Neural cell (in vitro differentiated cells): ENCODE measurements around the gene CUEDC1. TPM values are rescaled to one million over a fixed set of nuclear protein-coding genes. Genes with fewer than 3 reads are reported as not detected.
"Not testable (repeated sequence)": the region's sequence is repeated elsewhere in the genome, so short reads cannot be mapped to it uniquely, and the experiment has no call there.

ENCODE experiments used
- H2AFZ ChIP-seq: fragments of 200-600, 300-800 bp; sonication (generic), shearing (Covaris generic); 2 replicates; pipeline ENCODE4 v1.6.0; 2014; ENCODE audit warnings: low read depth, mild to moderate bottlenecking, antibody characterized with exemption, low read length, moderate library complexity
- H3F3A ChIP-seq: fragments of 200-600 bp; shearing (Covaris generic); 2 replicates; pipeline ENCODE4 v1.6.1; 2016; ENCODE audit warnings: mild to moderate bottlenecking, moderate library complexity, mixed read lengths, antibody characterized with exemption, low read length; ENCODE audit not compliant: insufficient read depth, poor library complexity, severe bottlenecking
- H3K27ac ChIP-seq: fragments of 200-600, 300-800 bp; sonication (generic), shearing (Covaris generic); 2 replicates; pipeline ENCODE4 v1.5.1; 2014; ENCODE audit warnings: mild to moderate bottlenecking, low read length, moderate library complexity
- H3K27me3 ChIP-seq: fragments of 300-800, 200-600 bp; sonication (generic), shearing (Covaris generic); 2 replicates; pipeline ENCODE4 v1.6.0; 2014; ENCODE audit warnings: mild to moderate bottlenecking, low read depth, low read length, moderate library complexity; ENCODE audit not compliant: insufficient read depth
- H3K36me3 ChIP-seq: fragments of 300-800, 200-600 bp; sonication (generic), shearing (Covaris generic); 2 replicates; pipeline ENCODE4 v1.5.1; 2014; ENCODE audit warnings: mild to moderate bottlenecking, antibody characterized with exemption, low read length, moderate library complexity; ENCODE audit not compliant: insufficient read depth
- H3K4me2 ChIP-seq: fragments of 300-800, 200-600 bp; sonication (generic), shearing (Covaris generic); 2 replicates; pipeline ENCODE4 v1.6.0; 2014; ENCODE audit warnings: mild to moderate bottlenecking, low read length
- H3K4me3 ChIP-seq: fragments of 300-800, 200-600 bp; sonication (generic), shearing (Covaris generic); 2 replicates; pipeline ENCODE4 v1.5.1; 2014; ENCODE audit warnings: mild to moderate bottlenecking, low read length, moderate library complexity
- H3K79me2 ChIP-seq: fragments of 200-600 bp; shearing (Covaris generic); replicated peaks from 2 replicates; pipeline ENCODE4 v1.6.0; 2014; ENCODE audit warnings: mild to moderate bottlenecking, low read length, moderate library complexity; ENCODE audit not compliant: insufficient read depth
- H3K9ac ChIP-seq: fragments of 300-800, 200-600 bp; sonication (generic), shearing (Covaris generic); 2 replicates; pipeline ENCODE4 v1.6.1; 2016; ENCODE audit warnings: mild to moderate bottlenecking, low read length, mixed read lengths
- H3K9me2 ChIP-seq: fragments of 200-600 bp; shearing (Covaris generic); 2 replicates; pipeline ENCODE4 v1.6.1; 2016; ENCODE audit warnings: mild to moderate bottlenecking, low read length, mixed read lengths; ENCODE audit not compliant: insufficient read depth
- H3K9me3 ChIP-seq: fragments of 200-600, 300-800 bp; sonication (generic), shearing (Covaris generic); 2 replicates; pipeline ENCODE4 v1.6.1; 2016; ENCODE audit warnings: mild to moderate bottlenecking, mixed run types, low read length, moderate library complexity, mixed read lengths
- H4K20me1 ChIP-seq: fragments of 200-600 bp; shearing (Covaris generic); 2 replicates; pipeline ENCODE4 v1.6.1; 2016; ENCODE audit warnings: mild to moderate bottlenecking, mixed run types; ENCODE audit not compliant: insufficient read depth
- EP300 ChIP-seq: fragments of 450-650 bp; conservative IDR thresholded peaks from 2 replicates; pipeline ENCODE4 v1.6.1; 2014; ENCODE audit warnings: antibody characterized with exemption, mild to moderate bottlenecking, moderate library complexity; ENCODE audit not compliant: poor library complexity, severe bottlenecking
- EZH2 ChIP-seq: fragments of 200-600, 300-800 bp; shearing (Covaris generic), sonication (generic); IDR thresholded peaks from 2 replicates; pipeline ENCODE4 v1.6.1; 2014; ENCODE audit warnings: antibody characterized with exemption, low read length, borderline replicate concordance, mild to moderate bottlenecking; ENCODE audit not compliant: insufficient read depth, poor library complexity, severe bottlenecking
- MXI1 ChIP-seq: fragments of 450-650 bp; conservative IDR thresholded peaks from 2 replicates; pipeline ENCODE4 v1.6.1; 2014; ENCODE audit warnings: antibody characterized with exemption, mild to moderate bottlenecking; ENCODE audit not compliant: poor library complexity, severe bottlenecking
- POLR2AphosphoS5 ChIP-seq: IDR thresholded peaks from 2 replicates; pipeline ENCODE4 v1.6.1; 2012
- RAD21 ChIP-seq: fragments of 450-650 bp; conservative IDR thresholded peaks from 2 replicates; pipeline ENCODE4 v1.6.1; 2014; ENCODE audit warnings: antibody characterized with exemption, mild to moderate bottlenecking, moderate library complexity
- REST ChIP-seq: IDR thresholded peaks from 2 replicates; pipeline ENCODE4 v1.6.1; 2012; ENCODE audit warnings: borderline replicate concordance
- SMC3 ChIP-seq: fragments of 450-650 bp; conservative IDR thresholded peaks from 2 replicates; pipeline ENCODE4 v1.6.1; 2014; ENCODE audit warnings: antibody characterized with exemption, mild to moderate bottlenecking, moderate library complexity; ENCODE audit not compliant: poor library complexity
- TAF1 ChIP-seq: IDR thresholded peaks from 2 replicates; pipeline ENCODE4 v1.6.1; 2012; ENCODE audit warnings: low read depth
- polyA plus RNA-seq: library from polyadenylated mRNA; depleted of rRNA; stranded (reverse); fragments of >200 nt; gene quantifications from 2 replicates; pipeline ENCODE4 v1.2.3, GENCODE V29; 2014
- TF ChIP-seq, protein P1 (sequence below): fragments of 450-650 bp; IDR thresholded peaks from 2 replicates; pipeline ENCODE4 v1.5.1; 2014; ENCODE audit warnings: antibody characterized with exemption, mild to moderate bottlenecking, moderate library complexity; ENCODE audit not compliant: poor library complexity, severe bottlenecking

The CUEDC1 gene
- polyA plus RNA-seq, 1 donor from 2014 or later: 27.0 TPM

- Histone ChIP-seq H3K9ac (no peak overlapping the region), H3K4me3 (no peak overlapping the region), H3K36me3 (no peaks in the 10 kb centered on the region), H3K9me3 (no peaks in the 10 kb centered on the region), H3K27ac (no peak overlapping the region), H2AFZ (no peak overlapping the region), H4K20me1 (no peaks in the 10 kb centered on the region), H3K79me2 (no peaks in the 10 kb centered on the region), H3F3A (no peaks in the 10 kb centered on the region), H3K9me2 (no peaks in the 10 kb centered on the region), H3K4me2 (no peak overlapping the region), H3K27me3 (no peaks in the 10 kb centered on the region)
- no peak for TF ChIP-seq SMC3
- TF ChIP-seq, protein P1, sequence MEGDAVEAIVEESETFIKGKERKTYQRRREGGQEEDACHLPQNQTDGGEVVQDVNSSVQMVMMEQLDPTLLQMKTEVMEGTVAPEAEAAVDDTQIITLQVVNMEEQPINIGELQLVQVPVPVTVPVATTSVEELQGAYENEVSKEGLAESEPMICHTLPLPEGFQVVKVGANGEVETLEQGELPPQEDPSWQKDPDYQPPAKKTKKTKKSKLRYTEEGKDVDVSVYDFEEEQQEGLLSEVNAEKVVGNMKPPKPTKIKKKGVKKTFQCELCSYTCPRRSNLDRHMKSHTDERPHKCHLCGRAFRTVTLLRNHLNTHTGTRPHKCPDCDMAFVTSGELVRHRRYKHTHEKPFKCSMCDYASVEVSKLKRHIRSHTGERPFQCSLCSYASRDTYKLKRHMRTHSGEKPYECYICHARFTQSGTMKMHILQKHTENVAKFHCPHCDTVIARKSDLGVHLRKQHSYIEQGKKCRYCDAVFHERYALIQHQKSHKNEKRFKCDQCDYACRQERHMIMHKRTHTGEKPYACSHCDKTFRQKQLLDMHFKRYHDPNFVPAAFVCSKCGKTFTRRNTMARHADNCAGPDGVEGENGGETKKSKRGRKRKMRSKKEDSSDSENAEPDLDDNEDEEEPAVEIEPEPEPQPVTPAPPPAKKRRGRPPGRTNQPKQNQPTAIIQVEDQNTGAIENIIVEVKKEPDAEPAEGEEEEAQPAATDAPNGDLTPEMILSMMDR: no peak
- TF ChIP-seq TAF1: no peak
- no peak for TF ChIP-seq POLR2AphosphoS5
- TF ChIP-seq EZH2: no peak
- TF ChIP-seq RAD21: no peak
- TF ChIP-seq EP300: no peak
- no peak for TF ChIP-seq MXI1
- TF ChIP-seq REST: no peak
Observed at GRCh38 chr17:57923182-57923872, 31.9 kb downstream of the CUEDC1 start.

GRCh38 chr17:57922745-57923144 is 32.5 kb downstream of the CUEDC1 start:
- not testable (repeated sequence) for H3K36me3 ChIP-seq, H3K9me3 ChIP-seq, H3K79me2 ChIP-seq, H3K9ac ChIP-seq, H3K9me2 ChIP-seq, H3K4me3 ChIP-seq, H2AFZ ChIP-seq, H3K27me3 ChIP-seq, H3F3A ChIP-seq, H3K27ac ChIP-seq, H3K4me2 ChIP-seq, H4K20me1 ChIP-seq
